CD4-positive, alpha-beta T cell (primary cell): ENCODE data around the gene KLF17. TPM values are rescaled to one million over a fixed set of nuclear protein-coding genes. Genes with fewer than 3 reads are reported as not detected.

Experiments
- ATAC-seq: fragments of 200-7000 bp; cut with Tn5 transposase; one replicate; pipeline ENCODE4 v1.10.0; 2022; ENCODE audit warnings: mild to moderate bottlenecking; ENCODE audit not compliant: poor library complexity
- CTCF ChIA-PET: fragments of 350-600 bp; sonication (Branson Sonifier 250); formaldehyde crosslinking; loops from one replicate; lab custom pipeline; 2021; ENCODE audit warnings: antibody characterized with exemption, inconsistent platforms; lab: Charles Lee
- POLR2A ChIA-PET: fragments of 350-600 bp; sonication (Branson Sonifier 250); formaldehyde crosslinking; loops from one replicate; lab custom pipeline; 2021; ENCODE audit warnings: antibody characterized with exemption, inconsistent platforms; lab: Charles Lee
- DNase-seq, 14 experiments: peaks; one replicate each; pipeline ENCODE4 v3.0.0-alpha.2; 2013 to 2020; ENCODE audit warnings: mixed read lengths in 2 of 14
- H3K27ac ChIP-seq, 2 donors: one replicate each; pipeline versions ENCODE4 v1.5.1 to v1.7.0; 2013; ENCODE audit warnings: low read length in 2 of 2, low read depth in 1 of 2, mild to moderate bottlenecking in 1 of 2
- H3K27me3 ChIP-seq, 2 experiments: 1 replicate in 1 of 2; 2 replicates in 1 of 2; pipeline versions ENCODE4 v1.6.1 to v1.7.0; 2013; ENCODE audit warnings: low read length in 2 of 2, control low read depth in 1 of 2, mild to moderate bottlenecking in 1 of 2, moderate library complexity in 1 of 2; ENCODE audit not compliant: insufficient read depth in 2 of 2, control insufficient read depth in 1 of 2
- H3K36me3 ChIP-seq: one replicate; pipeline ENCODE4 v1.6.1; 2013; ENCODE audit warnings: low read length, control low read depth; ENCODE audit not compliant: insufficient read depth
- H3K4me1 ChIP-seq: one replicate; pipeline ENCODE4 v1.6.1; 2013; ENCODE audit warnings: low read length, control low read depth; ENCODE audit not compliant: insufficient read depth
- H3K4me3 ChIP-seq: one replicate; pipeline ENCODE4 v1.5.1; 2013; ENCODE audit warnings: mild to moderate bottlenecking, low read length, moderate library complexity
- H3K9me3 ChIP-seq, 2 experiments: 1 replicate in 1 of 2; 2 replicates in 1 of 2; pipeline versions ENCODE4 v1.6.1 to v1.7.0; 2013; ENCODE audit warnings: low read length in 2 of 2, mild to moderate bottlenecking in 2 of 2, control low read depth in 1 of 2, moderate library complexity in 1 of 2; ENCODE audit not compliant: control insufficient read depth in 1 of 2, insufficient read depth in 1 of 2
- H3K27ac Mint-ChIP-seq: one replicate; pipeline ENCODE4 v1.8.0; 2020; ENCODE audit warnings: mixed read lengths
- H3K27me3 Mint-ChIP-seq: one replicate; pipeline ENCODE4 v1.8.0; 2021; ENCODE audit warnings: mixed read lengths
- H3K36me3 Mint-ChIP-seq: one replicate; pipeline ENCODE4 v1.8.0; 2021; ENCODE audit warnings: low read depth, mixed read lengths
- H3K4me1 Mint-ChIP-seq: one replicate; pipeline ENCODE4 v1.8.0; 2021; ENCODE audit warnings: low read depth, mixed read lengths
- H3K4me3 Mint-ChIP-seq: one replicate; pipeline ENCODE4 v1.8.0; 2020; ENCODE audit warnings: mild to moderate bottlenecking, mixed read lengths
- H3K9me3 Mint-ChIP-seq: one replicate; pipeline ENCODE4 v1.8.0; 2020; ENCODE audit warnings: mixed read lengths
- CTCF ChIP-seq: fragments of 200-600 bp; IDR thresholded peaks from one replicate; pipeline ENCODE4 v1.8.0; 2022; ENCODE audit warnings: antibody characterized with exemption, mild to moderate bottlenecking
- intact Hi-C, 2 experiments: fragments of 100-400 bp; cut with DNase I in 1 of 2; cut with micrococcal nuclease in 1 of 2; formaldehyde crosslinking; loops; one replicate each; pipeline versions ENCODE4 v1.15.1 to v1.9.0; 2023 to 2025; cut with DNase I, micrococcal nuclease
- total RNA-seq, 174 experiments: library from RNA in 2 of 174; stranded (reverse) in 2 of 174; gene quantifications; one replicate each; pipeline ENCODE4 v1.2.3 and lab custom pipeline; 2021 to 2026

The KLF17 gene
- total RNA-seq, 2 experiments from 2014 or later, result not detected

DNA sequence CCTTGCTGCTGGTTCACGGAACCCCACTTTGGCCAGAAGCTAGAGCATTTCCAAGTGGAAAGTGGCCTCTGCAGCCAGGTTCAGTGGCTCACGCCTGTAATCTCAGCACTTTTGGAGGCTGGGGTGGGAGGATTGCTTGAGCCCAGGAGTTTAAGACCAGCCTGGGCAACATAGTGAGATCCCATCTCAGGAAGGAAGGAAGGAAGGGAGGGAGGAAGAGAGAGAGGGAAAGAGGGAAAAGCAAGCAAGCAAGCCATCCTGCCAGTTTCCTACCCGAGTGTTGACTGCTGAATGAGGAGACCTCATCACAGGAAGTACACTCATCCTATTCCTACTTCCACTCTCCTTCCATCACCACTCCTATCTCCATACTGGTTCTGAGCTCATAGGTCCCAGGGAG lies 12.8 kb upstream of the KLF17 start:
- H3K27me3 Mint-ChIP-seq, result peaks cover 31% of the 10 kb centered on the region
- Histone ChIP-seq H3K4me3 (no peak overlapping the region), H3K36me3 (no peaks in the 10 kb centered on the region), H3K27ac (no peak overlapping the region), H3K27me3 (peaks cover 0 to 12% of the 10 kb centered on the region in 2 experiments), H3K9me3 (no peaks in the 10 kb centered on the region), H3K4me1 (no peaks in the 10 kb centered on the region)
- no peak overlapping the region for H3K4me3 Mint-ChIP-seq
- CTCF ChIA-PET, result no interaction called here
- no peak overlapping the region for H3K27ac Mint-ChIP-seq
- no peak for ATAC-seq
- DNase-seq, result no peak
- no peaks in the 10 kb centered on the region for H3K36me3 Mint-ChIP-seq
- no peaks in the 10 kb centered on the region for H3K9me3 Mint-ChIP-seq
- intact Hi-C loops, result no loop called here
- H3K4me1 Mint-ChIP-seq, result no peaks in the 10 kb centered on the region
- POLR2A ChIA-PET, result no interaction called here
- TF ChIP-seq CTCF, result no peak

- Histone ChIP-seq H3K27ac (no peak overlapping the region), H3K27me3 (peaks cover 0 to 12% of the 10 kb centered on the region in 2 experiments), H3K36me3 (no peaks in the 10 kb centered on the region), H3K4me1 (no peaks in the 10 kb centered on the region), H3K4me3 (no peak overlapping the region), H3K9me3 (no peaks in the 10 kb centered on the region)
- ATAC-seq (no peak), DNase-seq (no peak)
- no peak overlapping the region for H3K4me3 Mint-ChIP-seq
- no peak overlapping the region for H3K27ac Mint-ChIP-seq
- POLR2A ChIA-PET, result no interaction called here
- TF ChIP-seq CTCF, result no peak
- no peaks in the 10 kb centered on the region for H3K36me3 Mint-ChIP-seq
- no peaks in the 10 kb centered on the region for H3K9me3 Mint-ChIP-seq
- H3K27me3 Mint-ChIP-seq, result peaks cover 31% of the 10 kb centered on the region
- intact Hi-C loops, result no loop called here
- CTCF ChIA-PET, result interaction anchor here (0.8 kb wide), 1 partner anchor 17 kb away, joined by 3 read pairs; no protein-coding TSS in a partner anchor
- H3K4me1 Mint-ChIP-seq, result no peaks in the 10 kb centered on the region
These were observed 10.4 kb upstream of the KLF17 start for GRCh38 chr1:44108241-44108640.

- Mint-ChIP-seq H3K36me3 (no peaks in the 10 kb centered on the region), H3K4me1 (no peaks in the 10 kb centered on the region), H3K9me3 (no peaks in the 10 kb centered on the region), H3K27ac (no peak overlapping the region), H3K27me3 (peaks cover 29% of the 10 kb centered on the region), H3K4me3 (no peak overlapping the region)
- no peak for DNase-seq
- ChIA-PET CTCF (no interaction called here), POLR2A (no interaction called here)
- no peaks in the 10 kb centered on the region for H3K36me3 ChIP-seq
- no peak for ATAC-seq
- no peak overlapping the region for H3K4me3 ChIP-seq
- intact Hi-C loops, result no loop called here
- H3K27ac ChIP-seq, result no peak overlapping the region
- peaks cover 0 to 12% of the 10 kb centered on the region in 2 experiments for H3K27me3 ChIP-seq
- H3K9me3 ChIP-seq, result no peaks in the 10 kb centered on the region
- no peaks in the 10 kb centered on the region for H3K4me1 ChIP-seq
- no peak for TF ChIP-seq CTCF
These were observed 9.7 kb upstream of the KLF17 start for GRCh38 chr1:44108971-44109370.
